Measurements from ENCODE around the gene SFTPB.

SFTPB gene

GRCh38 chr2:85710687-85711577, 42.9 kb upstream of the SFTPB start:
- no peaks in the 10 kb centered on the region for H3K36me3 ChIP-seq (ENCODE audit: control insufficient read depth, insufficient read depth, low read length)
- WGBS, 2 experiments (ENCODE audit: insufficient coverage in 2 of 2), result 93 to 94% methylated on average over 14 to 18 of the region's 19 CpGs

GRCh38 chr2:85709401-85709811, 41.4 kb upstream of the SFTPB start:
- WGBS, 2 experiments (ENCODE audit: insufficient coverage in 2 of 2), result 92 to 93% methylated on average over 4 of the region's 4 CpGs
- H3K4me3 ChIP-seq (ENCODE audit: extremely low read depth, insufficient read depth, low read length, poor library complexity, severe bottlenecking), result no peak overlapping the region
- no peak overlapping the region for H3K27ac ChIP-seq (ENCODE audit: low read depth, low read length, severe bottlenecking)
- peaks cover 17% of the 10 kb centered on the region for H3K4me1 ChIP-seq (ENCODE audit: control insufficient read depth, insufficient read depth, low read length, poor library complexity, severe bottlenecking)
- no peaks in the 10 kb centered on the region for H3K36me3 ChIP-seq (ENCODE audit: control insufficient read depth, insufficient read depth, low read length)
- no peaks in the 10 kb centered on the region for H3K9me3 ChIP-seq (ENCODE audit: control insufficient read depth, low read length)

More at GRCh38 chr2:85710687-85711577, 42.9 kb upstream of the SFTPB start:
- Histone ChIP-seq H3K9me3 (ENCODE audit: control insufficient read depth, low read length) (no peaks in the 10 kb centered on the region), H3K4me1 (ENCODE audit: control insufficient read depth, insufficient read depth, low read length, poor library complexity, severe bottlenecking) (peaks cover 4% of the 10 kb centered on the region), H3K27ac (ENCODE audit: low read depth, low read length, severe bottlenecking) (no peak overlapping the region), H3K4me3 (ENCODE audit: extremely low read depth, insufficient read depth, low read length, poor library complexity, severe bottlenecking) (no peak overlapping the region)

DNA sequence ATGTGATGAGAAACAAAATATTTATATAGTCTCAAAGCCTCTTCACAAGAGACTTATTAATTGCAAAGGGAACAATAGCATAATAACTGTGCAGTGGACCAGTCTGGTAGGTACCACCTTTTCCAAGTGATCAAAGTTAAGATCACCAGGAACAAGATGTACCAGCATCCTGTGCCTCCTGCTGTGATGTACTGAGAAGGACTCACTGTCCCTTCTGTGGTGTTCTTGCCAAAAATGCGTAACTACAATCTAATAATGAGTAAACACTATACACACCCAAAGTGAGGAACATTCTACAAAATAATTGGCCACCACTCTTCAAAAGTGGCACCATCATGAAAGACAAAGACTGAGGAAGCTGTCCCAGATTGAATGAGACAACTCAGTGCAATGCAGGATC, 40.6 kb upstream of the SFTPB start:
- Histone ChIP-seq H3K4me3 (ENCODE audit: extremely low read depth, insufficient read depth, low read length, poor library complexity, severe bottlenecking) (no peak overlapping the region), H3K27ac (ENCODE audit: low read depth, low read length, severe bottlenecking) (no peak overlapping the region), H3K36me3 (ENCODE audit: control insufficient read depth, insufficient read depth, low read length) (no peaks in the 10 kb centered on the region), H3K4me1 (ENCODE audit: control insufficient read depth, insufficient read depth, low read length, poor library complexity, severe bottlenecking) (peaks cover 17% of the 10 kb centered on the region), H3K9me3 (ENCODE audit: control insufficient read depth, low read length) (no peaks in the 10 kb centered on the region)
- 100% methylated on average over 1 of the region's 1 CpG; no CpG with 5 or more reads in 1 of the 2 experiments for WGBS, 2 experiments (ENCODE audit: insufficient coverage in 2 of 2)

DNA sequence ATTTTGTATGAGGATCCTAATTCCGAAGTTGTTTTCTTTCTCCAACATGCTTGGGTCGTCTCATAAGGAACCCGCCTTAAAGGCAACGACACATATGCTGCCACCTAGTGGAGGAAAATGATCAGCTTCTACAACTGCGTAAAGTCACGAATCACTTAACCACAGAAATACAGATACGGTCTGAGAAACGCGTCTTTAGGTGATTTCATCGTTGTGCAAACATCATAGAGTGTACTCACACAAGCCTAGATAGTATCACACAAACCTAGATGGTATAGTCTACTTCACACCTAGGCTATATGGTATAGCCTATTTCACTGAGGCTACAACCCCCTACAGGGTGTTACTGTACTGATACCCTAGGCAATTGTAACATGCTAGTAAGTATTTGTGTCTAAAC, 39.3 kb upstream of the SFTPB start:
- Histone ChIP-seq H3K27ac (ENCODE audit: low read depth, low read length, severe bottlenecking) (no peak overlapping the region), H3K9me3 (ENCODE audit: control insufficient read depth, low read length) (no peaks in the 10 kb centered on the region), H3K4me3 (ENCODE audit: extremely low read depth, insufficient read depth, low read length, poor library complexity, severe bottlenecking) (no peak overlapping the region), H3K36me3 (ENCODE audit: control insufficient read depth, insufficient read depth, low read length) (no peaks in the 10 kb centered on the region), H3K4me1 (ENCODE audit: control insufficient read depth, insufficient read depth, low read length, poor library complexity, severe bottlenecking) (peaks cover 17% of the 10 kb centered on the region)
- WGBS, 2 experiments (ENCODE audit: insufficient coverage in 2 of 2), result 7 to 18% methylated on average over 6 to 10 of the region's 10 CpGs

DNA sequence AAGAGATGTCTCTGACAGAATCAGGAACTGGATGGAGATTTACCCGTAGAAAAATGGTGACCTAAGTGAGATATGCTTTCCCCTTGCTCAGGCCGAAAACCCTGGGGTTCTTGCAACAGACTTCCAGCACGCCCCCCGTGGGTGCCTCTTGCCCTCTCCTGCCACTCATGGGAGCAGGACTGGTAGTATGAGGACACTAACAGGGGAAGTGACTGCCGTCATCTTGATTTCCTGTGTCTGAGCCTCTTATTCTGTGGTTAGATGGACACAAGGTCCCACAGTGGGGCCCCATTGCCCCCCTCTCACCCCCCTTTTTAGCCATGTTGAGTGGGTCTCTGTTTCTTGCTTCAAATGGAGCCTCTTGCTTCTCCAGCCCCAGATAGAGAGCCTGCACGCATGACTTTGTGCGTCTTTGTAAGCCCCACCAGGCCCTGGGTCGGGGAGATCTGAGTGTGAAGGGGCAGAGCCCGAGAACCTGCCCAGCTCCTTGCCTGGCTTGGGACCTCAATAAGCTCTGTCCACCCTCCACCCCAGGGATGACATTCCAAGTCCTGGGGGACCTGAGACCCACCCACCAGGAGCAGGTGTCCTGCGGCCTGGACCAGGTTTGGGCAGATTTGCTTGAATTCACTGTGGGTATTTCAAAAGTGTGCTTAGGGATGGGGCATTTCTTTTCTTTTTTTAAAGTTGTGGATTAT, 38.7 kb upstream of the SFTPB start:
- H3K27ac ChIP-seq (ENCODE audit: low read depth, low read length, severe bottlenecking), result no peak overlapping the region
- WGBS, 2 experiments (ENCODE audit: insufficient coverage in 2 of 2), result 88 to 93% methylated on average over 9 of the region's 10 CpGs
- H3K36me3 ChIP-seq (ENCODE audit: control insufficient read depth, insufficient read depth, low read length), result no peaks in the 10 kb centered on the region
- H3K9me3 ChIP-seq (ENCODE audit: control insufficient read depth, low read length), result no peaks in the 10 kb centered on the region
- H3K4me3 ChIP-seq (ENCODE audit: extremely low read depth, insufficient read depth, low read length, poor library complexity, severe bottlenecking), result no peak overlapping the region
- H3K4me1 ChIP-seq (ENCODE audit: control insufficient read depth, insufficient read depth, low read length, poor library complexity, severe bottlenecking), result peaks cover 21% of the 10 kb centered on the region

DNA sequence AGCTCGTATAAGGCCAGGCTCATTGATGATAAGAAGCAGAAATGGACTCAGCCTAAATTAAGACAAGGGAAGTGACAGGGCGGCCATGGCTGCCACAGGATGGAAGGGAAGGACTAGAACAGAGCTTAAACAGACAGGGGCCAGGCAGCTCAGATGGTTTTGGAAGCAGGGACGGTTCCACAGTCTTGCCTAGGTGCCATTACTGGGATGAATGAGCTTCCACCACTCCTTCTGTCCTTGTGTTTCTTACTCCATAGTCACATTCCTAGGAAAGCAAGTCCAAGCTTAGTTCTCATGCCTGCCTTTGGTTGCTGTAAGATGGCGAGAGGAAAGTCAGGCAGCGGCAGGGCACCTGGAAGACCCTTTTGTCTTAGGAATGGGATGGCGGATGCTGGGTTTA, 38.1 kb upstream of the SFTPB start:
- Histone ChIP-seq H3K4me1 (ENCODE audit: control insufficient read depth, insufficient read depth, low read length, poor library complexity, severe bottlenecking) (peaks cover 27% of the 10 kb centered on the region), H3K27ac (ENCODE audit: low read depth, low read length, severe bottlenecking) (no peak overlapping the region), H3K36me3 (ENCODE audit: control insufficient read depth, insufficient read depth, low read length) (no peaks in the 10 kb centered on the region), H3K9me3 (ENCODE audit: control insufficient read depth, low read length) (no peaks in the 10 kb centered on the region), H3K4me3 (ENCODE audit: extremely low read depth, insufficient read depth, low read length, poor library complexity, severe bottlenecking) (no peak overlapping the region)
- 80 to 95% methylated on average over 5 of the region's 6 CpGs for WGBS, 2 experiments (ENCODE audit: insufficient coverage in 2 of 2)

- 86 to 100% methylated on average over 1 of the region's 2 CpGs for WGBS, 2 experiments (ENCODE audit: insufficient coverage in 2 of 2)
- H3K36me3 ChIP-seq (ENCODE audit: control insufficient read depth, insufficient read depth, low read length), result no peaks in the 10 kb centered on the region
- H3K4me1 ChIP-seq (ENCODE audit: control insufficient read depth, insufficient read depth, low read length, poor library complexity, severe bottlenecking), result peaks cover 27% of the 10 kb centered on the region
- no peaks in the 10 kb centered on the region for H3K9me3 ChIP-seq (ENCODE audit: control insufficient read depth, low read length)
- no peak overlapping the region for H3K27ac ChIP-seq (ENCODE audit: low read depth, low read length, severe bottlenecking)
- no peak overlapping the region for H3K4me3 ChIP-seq (ENCODE audit: extremely low read depth, insufficient read depth, low read length, poor library complexity, severe bottlenecking)
Measured at GRCh38 chr2:85705680-85706039, 37.7 kb upstream of the SFTPB start.

DNA sequence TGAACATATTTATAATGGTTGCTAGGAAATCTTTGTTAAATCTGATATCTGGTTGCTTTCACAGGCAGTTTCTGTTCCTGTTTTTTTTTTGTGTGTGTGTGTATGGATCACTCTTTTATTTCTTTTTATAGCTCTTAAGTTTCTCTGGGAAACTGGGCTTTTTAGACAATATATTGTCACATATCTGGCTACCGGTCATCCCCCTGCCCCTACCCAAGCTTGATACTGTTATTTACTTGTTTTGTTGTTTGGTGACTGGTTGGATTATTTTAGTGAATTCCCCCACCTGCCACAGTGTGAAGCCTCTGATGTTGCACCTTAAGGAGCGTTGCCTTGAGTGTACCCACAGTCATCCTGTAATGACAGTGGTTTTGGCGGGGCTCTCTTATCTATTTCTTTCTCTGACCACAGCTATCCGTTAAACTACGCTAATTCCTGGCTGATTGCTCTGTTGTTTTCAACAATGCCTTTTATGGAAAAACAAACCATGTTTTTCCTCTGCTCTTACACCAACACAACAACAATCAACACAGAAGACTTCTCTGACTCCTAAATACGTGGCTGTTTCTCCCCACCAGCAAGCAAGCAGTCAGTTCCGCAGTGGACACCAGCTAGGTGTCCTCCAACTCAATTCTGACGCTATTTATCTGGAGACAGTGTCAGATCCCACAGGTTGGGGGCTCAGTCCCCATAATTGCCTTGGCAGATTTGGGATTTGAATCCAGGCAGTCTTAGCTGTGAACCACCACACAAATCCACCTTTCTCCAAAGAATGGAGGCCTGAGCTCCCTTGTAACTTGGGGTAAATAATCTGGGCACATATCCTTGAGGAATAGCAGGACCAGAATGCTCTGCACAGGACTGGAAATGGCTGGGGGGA, 37.0 kb upstream of the SFTPB start:
- H3K4me3 ChIP-seq (ENCODE audit: extremely low read depth, insufficient read depth, low read length, poor library complexity, severe bottlenecking), result no peak overlapping the region
- H3K27ac ChIP-seq (ENCODE audit: low read depth, low read length, severe bottlenecking), result no peak overlapping the region
- no peaks in the 10 kb centered on the region for H3K9me3 ChIP-seq (ENCODE audit: control insufficient read depth, low read length)
- no peaks in the 10 kb centered on the region for H3K36me3 ChIP-seq (ENCODE audit: control insufficient read depth, insufficient read depth, low read length)
- 84 to 88% methylated on average over 7 of the region's 8 CpGs for WGBS, 2 experiments (ENCODE audit: insufficient coverage in 2 of 2)
- peaks cover 27% of the 10 kb centered on the region for H3K4me1 ChIP-seq (ENCODE audit: control insufficient read depth, insufficient read depth, low read length, poor library complexity, severe bottlenecking)

DNA sequence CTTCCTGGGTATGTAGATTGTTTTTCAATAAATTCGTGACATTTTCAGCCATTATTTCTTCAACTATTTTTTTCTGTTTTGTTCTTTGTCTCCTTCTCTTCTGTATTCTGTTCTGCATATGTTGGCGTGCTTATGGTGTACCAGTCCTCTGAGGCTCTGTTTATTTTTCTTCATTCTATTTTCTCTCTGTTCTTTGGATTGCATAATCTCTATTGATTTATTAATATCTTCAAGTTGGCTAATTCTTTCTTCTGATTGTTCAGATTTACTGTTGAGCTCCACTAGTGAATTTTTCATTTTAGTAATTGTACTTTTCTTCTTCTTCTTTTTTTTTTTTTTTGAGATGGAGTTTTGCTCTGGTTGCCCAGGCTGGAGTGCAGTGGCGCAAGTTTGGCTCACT, 36.0 kb upstream of the SFTPB start:
- H3K9me3 ChIP-seq (ENCODE audit: control insufficient read depth, low read length), result no peaks in the 10 kb centered on the region
- no peaks in the 10 kb centered on the region for H3K36me3 ChIP-seq (ENCODE audit: control insufficient read depth, insufficient read depth, low read length)
- H3K4me1 ChIP-seq (ENCODE audit: control insufficient read depth, insufficient read depth, low read length, poor library complexity, severe bottlenecking), result peaks cover 23% of the 10 kb centered on the region
- no peak overlapping the region for H3K4me3 ChIP-seq (ENCODE audit: extremely low read depth, insufficient read depth, low read length, poor library complexity, severe bottlenecking)
- no peak overlapping the region for H3K27ac ChIP-seq (ENCODE audit: low read depth, low read length, severe bottlenecking)
- WGBS, 2 experiments (ENCODE audit: insufficient coverage in 2 of 2), result no CpG with 5 or more reads among the region's 3 CpGs

DNA sequence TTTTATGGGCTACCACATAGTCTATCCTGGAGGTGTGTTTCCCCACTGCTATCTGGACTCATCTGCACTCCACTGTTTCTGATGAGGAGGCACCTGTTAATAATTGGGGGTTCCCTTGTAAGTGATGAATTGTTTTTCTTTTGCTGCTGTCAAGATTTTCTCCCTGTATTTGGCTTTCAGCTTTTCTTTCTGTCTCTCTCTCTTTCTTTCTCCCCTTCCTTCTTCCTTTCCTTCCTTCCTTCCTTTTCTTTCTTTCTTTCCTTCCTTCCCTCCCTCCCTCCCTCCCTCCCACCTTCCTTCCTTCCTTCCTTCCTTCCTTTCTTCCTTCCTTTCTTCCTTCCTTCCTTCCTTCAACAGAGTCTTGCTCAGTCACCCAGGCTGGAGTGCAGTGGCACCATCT, 35.3 kb upstream of the SFTPB start:
- no peaks in the 10 kb centered on the region for H3K9me3 ChIP-seq (ENCODE audit: control insufficient read depth, low read length)
- no peak overlapping the region for H3K27ac ChIP-seq (ENCODE audit: low read depth, low read length, severe bottlenecking)
- no peak overlapping the region for H3K4me3 ChIP-seq (ENCODE audit: extremely low read depth, insufficient read depth, low read length, poor library complexity, severe bottlenecking)
- H3K36me3 ChIP-seq (ENCODE audit: control insufficient read depth, insufficient read depth, low read length), result no peaks in the 10 kb centered on the region
- peaks cover 23% of the 10 kb centered on the region for H3K4me1 ChIP-seq (ENCODE audit: control insufficient read depth, insufficient read depth, low read length, poor library complexity, severe bottlenecking)
